ENCODE data around the gene MYL12A.

Gene MYL12A

DNA sequence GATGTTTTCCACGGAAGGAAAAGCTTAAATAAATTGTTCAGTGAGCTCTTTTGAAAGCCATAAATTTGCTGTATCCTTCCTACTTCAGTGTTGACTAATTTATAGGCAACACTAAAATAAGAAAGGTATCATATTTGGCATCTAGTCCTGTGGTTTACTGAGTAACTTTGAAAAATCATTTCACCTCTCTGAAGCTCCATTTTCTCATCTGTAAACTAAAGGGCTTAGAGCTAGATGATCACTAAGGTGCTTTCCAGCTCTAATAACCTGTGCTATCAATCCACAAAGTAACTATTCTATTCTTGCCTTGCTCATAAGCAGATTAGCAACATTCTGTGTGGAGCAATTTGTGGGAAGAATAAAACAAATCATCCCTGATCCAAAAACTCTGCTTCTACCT, 24.2 kb upstream of the MYL12A start:
- no peak overlapping the region for H3K4me3 ChIP-seq (ENCODE audit: low read depth, low read length)
- no peak for DNase-seq (ENCODE audit: low read depth)
- no peak for TF ChIP-seq MYC (IDR thresholded peaks at IDR 0.05; ENCODE audit: low read depth, low read length)
- TF ChIP-seq CTCF (IDR thresholded peaks at IDR 0.05; ENCODE audit: low read depth, low read length), result no peak
- no peak for TF ChIP-seq POLR2A (IDR thresholded peaks at IDR 0.05; ENCODE audit: extremely low read depth, insufficient read length)
- TF ChIP-seq, protein P1, sequence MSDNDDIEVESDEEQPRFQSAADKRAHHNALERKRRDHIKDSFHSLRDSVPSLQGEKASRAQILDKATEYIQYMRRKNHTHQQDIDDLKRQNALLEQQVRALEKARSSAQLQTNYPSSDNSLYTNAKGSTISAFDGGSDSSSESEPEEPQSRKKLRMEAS (IDR thresholded peaks at IDR 0.05; ENCODE audit: low read depth, low read length), result no peak

DNA sequence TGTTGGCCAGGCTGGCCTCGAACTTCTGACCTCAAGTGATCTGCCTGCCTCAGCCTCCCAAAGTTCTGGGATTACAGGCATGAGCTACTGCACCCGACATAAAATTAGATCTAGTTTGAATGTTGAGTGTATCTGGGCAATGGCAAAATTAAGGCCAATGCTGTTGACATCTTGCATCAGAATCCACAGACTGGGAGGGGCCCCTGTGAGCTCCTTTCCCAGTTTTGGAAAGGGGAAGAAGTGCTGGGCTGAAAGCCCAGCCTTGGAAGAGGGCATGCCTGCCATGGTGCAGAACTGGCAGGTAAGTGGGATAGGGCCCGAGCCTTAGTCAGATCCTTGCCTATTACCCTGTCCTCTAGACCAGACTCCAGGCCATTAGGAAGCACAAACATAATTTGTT, 23.4 kb upstream of the MYL12A start:
- no peak overlapping the region for H3K4me3 ChIP-seq (ENCODE audit: low read depth, low read length)
- TF ChIP-seq MYC (IDR thresholded peaks at IDR 0.05; ENCODE audit: low read depth, low read length) (no peak), CTCF (IDR thresholded peaks at IDR 0.05; ENCODE audit: low read depth, low read length) (no peak), POLR2A (IDR thresholded peaks at IDR 0.05; ENCODE audit: extremely low read depth, insufficient read length) (no peak)
- TF ChIP-seq, protein P1 (IDR thresholded peaks at IDR 0.05; ENCODE audit: low read depth, low read length), result no peak
- no peak for DNase-seq (ENCODE audit: low read depth)

DNA sequence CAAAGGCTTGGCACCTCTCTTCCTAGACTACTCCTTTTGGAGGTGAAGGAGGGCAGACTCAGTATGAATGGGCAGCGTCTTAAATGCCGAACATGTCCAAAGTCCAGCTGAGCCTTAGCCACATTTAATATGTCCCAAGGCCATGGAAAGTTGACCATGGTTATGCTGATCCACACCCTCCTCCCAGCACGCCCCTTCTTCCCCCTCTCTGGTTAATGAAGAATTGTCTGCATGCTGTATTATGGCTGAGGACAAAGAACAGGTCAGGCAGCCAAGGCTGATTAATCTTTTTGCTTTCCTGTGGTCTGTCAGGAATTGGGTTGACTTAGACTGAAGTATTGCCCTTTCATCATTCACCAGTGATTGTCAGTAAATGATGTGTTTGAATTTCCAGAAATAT, 22.0 kb upstream of the MYL12A start:
- TF ChIP-seq MYC (IDR thresholded peaks at IDR 0.05; ENCODE audit: low read depth, low read length) (no peak), POLR2A (IDR thresholded peaks at IDR 0.05; ENCODE audit: extremely low read depth, insufficient read length) (no peak), CTCF (IDR thresholded peaks at IDR 0.05; ENCODE audit: low read depth, low read length) (no peak)
- TF ChIP-seq, protein P1 (IDR thresholded peaks at IDR 0.05; ENCODE audit: low read depth, low read length), result no peak
- DNase-seq (ENCODE audit: low read depth), result no peak
- H3K4me3 ChIP-seq (ENCODE audit: low read depth, low read length), result no peak overlapping the region

DNA sequence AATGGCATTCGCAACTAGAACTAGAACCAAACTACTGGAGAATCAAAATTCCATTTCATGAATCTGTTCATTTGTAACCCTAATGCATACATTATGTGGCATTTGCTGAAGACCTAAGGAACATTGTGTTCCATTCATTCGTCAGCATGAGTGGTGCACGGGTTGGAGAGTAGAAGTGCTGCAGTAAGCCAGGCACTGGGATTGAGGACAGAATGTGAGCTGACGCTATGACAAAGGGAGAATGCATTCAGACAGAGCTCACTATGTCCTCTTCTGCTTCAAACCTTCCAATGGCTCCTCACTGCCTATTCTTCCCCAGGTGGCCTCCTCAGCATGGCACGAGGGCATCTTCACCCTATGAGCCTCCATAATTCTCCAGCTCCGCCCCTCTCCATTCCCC, 21.6 kb upstream of the MYL12A start:
- DNase-seq (ENCODE audit: low read depth), result no peak
- no peak overlapping the region for H3K4me3 ChIP-seq (ENCODE audit: low read depth, low read length)
- TF ChIP-seq, protein P1 (IDR thresholded peaks at IDR 0.05; ENCODE audit: low read depth, low read length), result no peak
- TF ChIP-seq CTCF (IDR thresholded peaks at IDR 0.05; ENCODE audit: low read depth, low read length), result no peak
- TF ChIP-seq MYC (IDR thresholded peaks at IDR 0.05; ENCODE audit: low read depth, low read length), result no peak
- no peak for TF ChIP-seq POLR2A (IDR thresholded peaks at IDR 0.05; ENCODE audit: extremely low read depth, insufficient read length)

DNA sequence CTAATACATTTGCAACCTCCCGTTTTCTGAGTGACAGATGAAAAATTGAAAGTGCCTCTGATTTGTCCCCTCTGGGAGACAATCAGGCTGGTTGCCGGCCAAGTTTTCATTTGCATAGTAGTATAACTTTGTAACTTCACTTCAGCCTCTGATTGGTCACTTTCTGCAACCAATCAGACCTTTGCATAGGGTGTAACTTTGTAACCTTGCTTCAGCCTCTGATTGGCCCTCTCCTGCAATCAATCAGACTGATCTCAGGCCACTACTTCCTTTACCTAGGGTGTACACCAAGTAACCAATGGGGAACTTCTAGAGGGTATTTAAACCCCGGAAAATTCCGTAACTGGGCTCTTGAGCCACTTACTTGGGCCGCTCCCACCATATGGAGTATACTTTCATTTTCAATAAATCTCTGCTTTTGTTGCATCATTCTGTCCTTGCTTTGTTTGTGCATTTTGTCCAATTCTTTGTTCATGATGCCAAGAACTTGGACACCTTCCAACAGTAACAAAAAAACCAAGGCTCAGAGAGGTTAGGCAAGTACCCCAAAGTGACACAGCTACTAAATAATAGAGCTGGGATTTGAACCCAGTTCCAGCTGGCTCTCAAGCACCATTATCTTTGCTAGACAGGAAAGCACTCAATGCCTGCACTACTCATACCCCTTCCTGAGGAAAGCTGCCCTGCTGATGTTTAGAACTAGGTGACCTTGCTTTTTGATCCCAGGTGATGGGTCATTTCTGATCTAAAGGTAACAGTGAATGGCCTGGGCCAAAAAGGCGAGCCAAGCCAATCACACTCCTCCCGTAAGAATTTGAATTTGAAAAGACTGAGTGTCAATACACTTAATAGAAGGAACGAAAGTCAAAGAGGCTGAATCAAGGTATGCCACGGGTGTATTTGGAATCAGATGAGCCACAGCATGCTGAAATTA, 16.9 kb upstream of the MYL12A start:
- no peak overlapping the region for H3K4me3 ChIP-seq (ENCODE audit: low read depth, low read length)
- peak; percentile 25 for DNase-seq (ENCODE audit: low read depth)
- TF ChIP-seq, protein P1 (IDR thresholded peaks at IDR 0.05; ENCODE audit: low read depth, low read length), result no peak
- TF ChIP-seq POLR2A (IDR thresholded peaks at IDR 0.05; ENCODE audit: extremely low read depth, insufficient read length) (no peak), CTCF (IDR thresholded peaks at IDR 0.05; ENCODE audit: low read depth, low read length) (no peak), MYC (IDR thresholded peaks at IDR 0.05; ENCODE audit: low read depth, low read length) (no peak)

Measured in NB4 (cell line).